Measurements from ENCODE around the gene CAMK2D.

DNA sequence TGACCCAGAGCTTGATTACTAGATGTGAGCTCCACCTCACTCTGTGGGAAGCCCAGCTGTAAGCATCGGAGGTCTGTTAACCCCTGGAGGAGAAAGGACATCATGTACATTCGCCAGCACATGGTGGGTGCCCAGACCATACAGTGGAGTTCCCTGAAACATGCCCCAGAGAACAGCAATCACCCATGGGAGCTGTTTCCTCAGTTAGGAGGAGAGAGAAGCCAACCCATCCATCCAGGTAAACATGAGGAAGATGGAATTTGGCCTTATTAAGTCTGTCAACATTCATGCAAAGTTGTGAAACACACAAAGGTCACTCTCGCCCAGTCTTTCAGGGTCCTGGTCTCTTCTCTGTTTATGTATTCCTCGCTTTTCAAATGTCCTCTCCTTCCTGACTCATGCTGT is 357.4 kb downstream of the CAMK2D start:
- TF ChIP-seq, protein P1, sequence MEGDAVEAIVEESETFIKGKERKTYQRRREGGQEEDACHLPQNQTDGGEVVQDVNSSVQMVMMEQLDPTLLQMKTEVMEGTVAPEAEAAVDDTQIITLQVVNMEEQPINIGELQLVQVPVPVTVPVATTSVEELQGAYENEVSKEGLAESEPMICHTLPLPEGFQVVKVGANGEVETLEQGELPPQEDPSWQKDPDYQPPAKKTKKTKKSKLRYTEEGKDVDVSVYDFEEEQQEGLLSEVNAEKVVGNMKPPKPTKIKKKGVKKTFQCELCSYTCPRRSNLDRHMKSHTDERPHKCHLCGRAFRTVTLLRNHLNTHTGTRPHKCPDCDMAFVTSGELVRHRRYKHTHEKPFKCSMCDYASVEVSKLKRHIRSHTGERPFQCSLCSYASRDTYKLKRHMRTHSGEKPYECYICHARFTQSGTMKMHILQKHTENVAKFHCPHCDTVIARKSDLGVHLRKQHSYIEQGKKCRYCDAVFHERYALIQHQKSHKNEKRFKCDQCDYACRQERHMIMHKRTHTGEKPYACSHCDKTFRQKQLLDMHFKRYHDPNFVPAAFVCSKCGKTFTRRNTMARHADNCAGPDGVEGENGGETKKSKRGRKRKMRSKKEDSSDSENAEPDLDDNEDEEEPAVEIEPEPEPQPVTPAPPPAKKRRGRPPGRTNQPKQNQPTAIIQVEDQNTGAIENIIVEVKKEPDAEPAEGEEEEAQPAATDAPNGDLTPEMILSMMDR (IDR thresholded peaks at IDR 0.05): no peak
- no peak for TF ChIP-seq POLR2A (IDR thresholded peaks at IDR 0.05)

Data from thyroid gland (tissue), 4 donors.